Right lobe of liver (tissue), 6 donors: Measurements from ENCODE around the gene XRCC6. TPM values are rescaled to one million over a fixed set of nuclear protein-coding genes. Genes with fewer than 3 reads are reported as not detected.
"Not testable (repeated sequence)": the region's sequence is repeated elsewhere in the genome, so short reads cannot be mapped to it uniquely, and the experiment has no call there.

Experiments used
- ATAC-seq, 4 donors: fragments of 200-7000 bp; cut with Tn5 transposase; one replicate each; pipeline ENCODE4 v1.9.1; 2020; ENCODE audit warnings: mild to moderate bottlenecking in 4 of 4, moderate library complexity in 4 of 4
- DNase-seq, 3 donors: peaks; one replicate each; pipeline ENCODE4 v3.0.0-alpha.2; 2020
- H3K27ac ChIP-seq, 3 donors: fragments of 200-600 bp; one replicate each; pipeline ENCODE4 v1.8.0; 2022
- H3K27me3 ChIP-seq, 2 donors: fragments of 200-600 bp; one replicate each; pipeline ENCODE4 v1.8.0; 2022
- H3K36me3 ChIP-seq, 4 donors: fragments of 200-600 bp; sonication (generic) in 1 of 4; one replicate each; pipeline versions ENCODE4 v1.5.1 to v1.8.0; 2017 to 2022; ENCODE audit warnings: control low read depth in 1 of 4
- H3K4me1 ChIP-seq, 4 donors: fragments of 200-600 bp; sonication (generic) in 1 of 4; one replicate each; pipeline versions ENCODE4 v1.5.1 to v1.8.0; 2017 to 2022; ENCODE audit warnings: control low read depth in 1 of 4
- H3K4me3 ChIP-seq, 3 donors: fragments of 200-600 bp; one replicate each; pipeline ENCODE4 v1.8.0; 2022
- H3K9me3 ChIP-seq, 4 donors: fragments of 200-600 bp; sonication (generic) in 1 of 4; one replicate each; pipeline versions ENCODE4 v1.5.1 to v1.8.0; 2017 to 2022; ENCODE audit warnings: control low read depth in 1 of 4
- CTCF ChIP-seq, 4 donors: fragments of 200-600 bp in 3 of 4; fragments of 450-650 bp in 1 of 4; IDR thresholded peaks; one replicate each; pipeline versions ENCODE4 v1.5.1 to v1.8.0; 2016 to 2022; ENCODE audit warnings: antibody characterized with exemption in 4 of 4, mild to moderate bottlenecking in 2 of 4
- POLR2A ChIP-seq: fragments of 450-650 bp; IDR thresholded peaks from one replicate; pipeline ENCODE4 v1.6.1; 2017; ENCODE audit warnings: antibody characterized with exemption, mild to moderate bottlenecking
- WGBS: methylation state at CpG from one replicate; pipeline ENCODE4 v1.1.6; 2018; ENCODE audit warnings: low coverage, low lambda C conversion rate; ENCODE audit not compliant: insufficient coverage; ENCODE audit errors: missing lambda C conversion rate; 5-methylcytosine and 5-hydroxymethylcytosine counted together
- intact Hi-C, 2 donors: fragments of 100-400 bp; cut with DNase I; formaldehyde crosslinking; loops; one replicate each; pipeline versions ENCODE4 v1.11.2 to v1.14.1; 2022
- total RNA-seq, 6 experiments: library from RNA; depleted of rRNA in 2 of 6; stranded (reverse); fragments of >200 nt in 2 of 6; fragmentation: NEBNext Ultra II Directional in 3 of 6; extraction: Animal tissue kit (Norgen Biotek cat#: 25700) in 3 of 6; gene quantifications; one replicate each; pipeline versions ENCODE4 v1.1.0 to v1.2.4, GENCODE V29; 2016 to 2023
- donor health status: DM: no; HTN: yes; CAD: no.
- donor health status: DM: no; HTN: no; CAD: no.
- donor health status: DM: no; HTN: no; CAD: no.
- donor health status: DM: no; HTN: yes; CAD: no.
- donor health status: DM: no; HTN: yes; CAD: no.

The XRCC6 gene
- total RNA-seq, 6 experiments from 2014 or later = 71.0 to 122 (median 91.1) TPM

DNA sequence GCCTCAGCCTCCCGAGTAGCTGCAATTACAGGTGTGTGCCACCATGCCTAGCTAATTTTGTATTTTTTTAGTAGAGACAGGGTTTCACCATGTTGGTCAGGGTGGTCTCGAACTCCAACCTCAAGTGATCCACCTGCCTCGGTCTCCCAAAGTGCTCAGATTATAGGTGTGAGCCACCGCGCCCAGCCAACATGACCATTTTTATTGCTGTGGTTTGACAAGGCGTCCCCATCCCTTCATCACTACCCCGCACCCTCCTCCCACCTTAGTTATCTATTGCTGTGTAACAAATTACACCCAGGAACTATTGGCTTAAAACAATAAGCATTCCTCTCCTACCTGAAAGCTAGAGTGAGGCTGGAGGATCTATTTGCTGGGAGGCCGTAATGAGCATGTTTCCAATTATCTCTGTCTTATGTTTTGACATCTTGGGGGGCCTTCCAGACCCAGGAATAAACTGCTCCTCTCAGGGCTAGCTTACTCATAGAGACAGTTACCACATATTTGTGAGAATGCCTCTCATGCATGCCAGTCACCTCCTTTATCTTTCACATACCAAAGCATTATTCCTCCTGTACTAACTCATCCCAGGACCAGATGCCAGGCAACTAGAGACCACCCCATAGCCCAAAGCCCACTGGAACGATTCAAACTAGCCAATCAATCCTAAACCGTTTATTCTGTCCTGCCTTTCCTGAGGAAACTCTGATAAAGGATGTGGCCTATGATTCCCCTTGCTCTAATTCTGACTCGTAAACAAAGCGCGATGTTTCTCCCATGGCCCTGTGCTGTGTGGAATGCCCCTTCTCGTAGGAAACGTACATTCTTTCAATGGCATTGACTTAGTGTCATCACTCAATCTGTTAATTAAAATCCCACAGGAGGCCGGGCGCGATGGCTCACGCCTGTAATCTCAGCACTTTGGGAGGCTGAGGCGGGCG is 48.1 kb downstream of the XRCC6 start:
- no peaks in the 10 kb centered on the region for H3K9me3 ChIP-seq
- no peak for DNase-seq
- no peak overlapping the region for H3K27ac ChIP-seq

DNA sequence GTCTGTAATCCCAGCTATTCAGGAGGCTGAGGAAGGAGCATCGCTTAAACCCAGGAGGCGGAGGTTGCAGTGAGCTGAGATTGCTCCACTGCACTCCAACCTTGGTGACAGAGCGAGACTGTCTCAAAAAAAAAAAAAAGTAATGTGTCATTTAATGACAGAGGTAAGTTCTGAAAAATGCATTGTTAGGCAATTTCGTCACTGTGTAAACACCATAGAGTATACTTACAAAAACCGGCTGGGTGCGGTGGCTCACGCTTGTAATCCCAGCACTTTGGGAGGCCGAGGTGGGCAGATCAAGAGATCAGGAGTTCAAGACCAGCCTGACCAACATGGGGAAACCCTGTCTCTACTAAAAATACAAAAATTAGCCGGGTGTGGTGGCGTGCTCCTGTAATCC is 51.0 kb downstream of the XRCC6 start:
- H3K27ac ChIP-seq, H3K36me3 ChIP-seq, H3K9me3 ChIP-seq, H3K4me3 ChIP-seq, H3K27me3 ChIP-seq, DNase-seq, intact Hi-C loops, H3K4me1 ChIP-seq: not testable (repeated sequence)
- WGBS = 36% methylated on average over 7 of the region's 10 CpGs
- peak in 3 of 4 donors; percentile 19 to 58 (median 43) for ATAC-seq

More for the DNA sequence above, 48.1 kb downstream of the XRCC6 start:
- TF ChIP-seq CTCF (IDR thresholded peaks at IDR 0.05) = no peak
- TF ChIP-seq POLR2A = no peak
- Histone ChIP-seq H3K27me3 (no peaks in the 10 kb centered on the region), H3K36me3 (peaks cover 0 to 10% (median 3%) of the 10 kb centered on the region in 4 donors), H3K4me1 (peaks cover 0 to 12% (median 0%) of the 10 kb centered on the region in 4 donors), H3K4me3 (no peak overlapping the region)
- 78% methylated on average over 17 of the region's 21 CpGs for WGBS
- intact Hi-C loops = no loop called here
- ATAC-seq = no peak

GRCh38 chr22:41672780-41673509 is 51.9 kb downstream of the XRCC6 start:
- H3K27me3 ChIP-seq = no peaks in the 10 kb centered on the region
- intact Hi-C loops = no loop called here
- peaks cover 0 to 17% (median 6%) of the 10 kb centered on the region in 4 donors for H3K36me3 ChIP-seq
- DNase-seq = no peak
- peak; percentile 30 to 52 (median 38) for TF ChIP-seq CTCF (IDR thresholded peaks at IDR 0.05)
- TF ChIP-seq POLR2A = no peak
- H3K4me1 ChIP-seq = peaks cover 0 to 9% (median 0%) of the 10 kb centered on the region in 4 donors
- no peaks in the 10 kb centered on the region for H3K9me3 ChIP-seq
- H3K27ac ChIP-seq = no peak overlapping the region
- peak; percentile 80 to 94 (median 84) for ATAC-seq
- WGBS = 25% methylated on average over 4 of the region's 6 CpGs
- H3K4me3 ChIP-seq = no peak overlapping the region

GRCh38 chr22:41674846-41675340 is 53.8 kb downstream of the XRCC6 start:
- intact Hi-C loops = no loop called here
- no peak overlapping the region for H3K4me3 ChIP-seq
- no peaks in the 10 kb centered on the region for H3K27me3 ChIP-seq
- no peak overlapping the region for H3K27ac ChIP-seq
- peaks cover 0 to 9% (median 0%) of the 10 kb centered on the region in 4 donors for H3K4me1 ChIP-seq
- ATAC-seq (no peak), DNase-seq (no peak)
- WGBS = no CpG with 5 or more reads among the region's 12 CpGs
- no peaks in the 10 kb centered on the region for H3K9me3 ChIP-seq
- TF ChIP-seq CTCF (IDR thresholded peaks at IDR 0.05) = no peak
- peaks cover 0 to 35% (median 15%) of the 10 kb centered on the region in 4 donors for H3K36me3 ChIP-seq
